HUES48 (cell line): Measurements from ENCODE around the gene CLBA1.

Experiments
- H3K27ac ChIP-seq: one replicate; pipeline ENCODE4 v1.7.0; 2013; ENCODE audit warnings: low read depth, low read length, inconsistent platforms
- H3K27me3 ChIP-seq: 2 replicates; pipeline ENCODE4 v1.6.1; 2013; ENCODE audit warnings: mild to moderate bottlenecking, low read length; ENCODE audit not compliant: control insufficient read depth, insufficient read depth
- H3K36me3 ChIP-seq: 2 replicates; pipeline ENCODE4 v1.6.1; 2013; ENCODE audit warnings: low read length; ENCODE audit not compliant: control insufficient read depth, insufficient read depth
- H3K4me1 ChIP-seq: 2 replicates; pipeline ENCODE4 v1.6.1; 2013; ENCODE audit warnings: mild to moderate bottlenecking, low read length; ENCODE audit not compliant: control insufficient read depth, insufficient read depth
- H3K4me3 ChIP-seq: 2 replicates; pipeline ENCODE4 v1.5.1; 2013; ENCODE audit warnings: mild to moderate bottlenecking, low read depth, low read length
- H3K9ac ChIP-seq: 2 replicates; pipeline ENCODE4 v1.6.1; 2013; ENCODE audit warnings: mild to moderate bottlenecking, low read depth, low read length, moderate library complexity
- H3K9me3 ChIP-seq: 2 replicates; pipeline ENCODE4 v1.6.1; 2013; ENCODE audit warnings: low read length; ENCODE audit not compliant: control insufficient read depth, insufficient read depth

CLBA1 gene

GRCh38 chr14:104977681-104978653 is 7.6 kb upstream of the CLBA1 start, which contains the start of gene AHNAK2:
TSS of gene AHNAK2 (minus strand) at chr14:104978374. CDS start at chr14:104978237, 137 bp downstream.
- peaks cover 38% of the 10 kb centered on the region for H3K27me3 ChIP-seq
- H3K4me3 ChIP-seq: peak within 1 kb of the TSS; percentile 58
- H3K4me1 ChIP-seq: 0 out of 2 replicates have a peak, but pooled peaks cover 2% of the 10 kb centered on the region
- no peak within 1 kb of the TSS for H3K27ac ChIP-seq
- no peaks in the 10 kb centered on the region for H3K36me3 ChIP-seq
- no peaks in the 10 kb centered on the region for H3K9me3 ChIP-seq
- no peak within 1 kb of the TSS for H3K9ac ChIP-seq

- peak overlapping the region; percentile 58 for H3K4me3 ChIP-seq
- peaks cover 38% of the 10 kb centered on the region for H3K27me3 ChIP-seq
- H3K9me3 ChIP-seq: no peaks in the 10 kb centered on the region
- no peak overlapping the region for H3K27ac ChIP-seq
- H3K4me1 ChIP-seq: 0 out of 2 replicates have a peak, but pooled peaks cover 2% of the 10 kb centered on the region
- H3K36me3 ChIP-seq: no peaks in the 10 kb centered on the region
- H3K9ac ChIP-seq: no peak overlapping the region
These were observed 6.6 kb upstream of the CLBA1 start for GRCh38 chr14:104978746-104979691.

- H3K36me3 ChIP-seq: no peaks in the 10 kb centered on the region
- no peak overlapping the region for H3K4me3 ChIP-seq
- H3K9me3 ChIP-seq: no peaks in the 10 kb centered on the region
- peaks cover 38% of the 10 kb centered on the region for H3K27me3 ChIP-seq
- H3K4me1 ChIP-seq: 0 out of 2 replicates have a peak, but pooled peaks cover 2% of the 10 kb centered on the region
- H3K27ac ChIP-seq: no peak overlapping the region
- H3K9ac ChIP-seq: no peak overlapping the region
These were observed 5.6 kb upstream of the CLBA1 start for GRCh38 chr14:104979758-104980610.

GRCh38 chr14:104980611-104981531 is 4.7 kb upstream of the CLBA1 start:
- Histone ChIP-seq H3K36me3 (no peaks in the 10 kb centered on the region), H3K27me3 (peaks cover 38% of the 10 kb centered on the region), H3K4me1 (0 out of 2 replicates have a peak, but pooled peaks cover 2% of the 10 kb centered on the region), H3K9me3 (no peaks in the 10 kb centered on the region), H3K27ac (no peak overlapping the region), H3K9ac (no peak overlapping the region), H3K4me3 (no peak overlapping the region)

GRCh38 chr14:104981699-104982541 is 3.7 kb upstream of the CLBA1 start:
- H3K27ac ChIP-seq: no peak overlapping the region

GRCh38 chr14:104982548-104983230 is 2.9 kb upstream of the CLBA1 start:
- no peak overlapping the region for H3K9ac ChIP-seq
- no peaks in the 10 kb centered on the region for H3K9me3 ChIP-seq
- peaks cover 22% of the 10 kb centered on the region for H3K27me3 ChIP-seq
- 0 out of 2 replicates have a peak, but pooled peaks cover 2% of the 10 kb centered on the region for H3K4me1 ChIP-seq
- no peaks in the 10 kb centered on the region for H3K36me3 ChIP-seq
- no peak overlapping the region for H3K27ac ChIP-seq
- no peak overlapping the region for H3K4me3 ChIP-seq

More at GRCh38 chr14:104981699-104982541, 3.7 kb upstream of the CLBA1 start:
- H3K27me3 ChIP-seq: peaks cover 30% of the 10 kb centered on the region
- no peaks in the 10 kb centered on the region for H3K36me3 ChIP-seq
- H3K4me1 ChIP-seq: 0 out of 2 replicates have a peak, but pooled peaks cover 2% of the 10 kb centered on the region
- H3K9ac ChIP-seq: no peak overlapping the region
- no peak overlapping the region for H3K4me3 ChIP-seq
- no peaks in the 10 kb centered on the region for H3K9me3 ChIP-seq

GRCh38 chr14:104983231-104983721 is 2.3 kb upstream of the CLBA1 start:
- H3K36me3 ChIP-seq: no peaks in the 10 kb centered on the region
- 0 out of 2 replicates have a peak, but pooled peaks cover 2% of the 10 kb centered on the region for H3K4me1 ChIP-seq
- H3K9ac ChIP-seq: no peak overlapping the region
- peaks cover 19% of the 10 kb centered on the region for H3K27me3 ChIP-seq
- H3K4me3 ChIP-seq: no peak overlapping the region
- H3K27ac ChIP-seq: no peak overlapping the region
- H3K9me3 ChIP-seq: no peaks in the 10 kb centered on the region

- Histone ChIP-seq H3K27me3 (peaks cover 11% of the 10 kb centered on the region), H3K9me3 (no peaks in the 10 kb centered on the region), H3K27ac (no peak overlapping the region), H3K4me3 (no peak overlapping the region), H3K36me3 (no peaks in the 10 kb centered on the region), H3K9ac (no peak overlapping the region), H3K4me1 (no peaks in the 10 kb centered on the region)
These were observed 1.3 kb upstream of the CLBA1 start for GRCh38 chr14:104984056-104984894.
